SK-N-SH (cell line): ENCODE data around the gene GRIK3. TPM values are rescaled to one million over a fixed set of nuclear protein-coding genes. Genes with fewer than 3 reads are reported as not detected.

Experiments
- CTCF ChIA-PET: fragments of 300-600, 350-600 bp; formaldehyde crosslinking; extraction: SDS; loops from one replicate; lab custom pipeline; 2021; lab: Yijun Ruan, JAX
- POLR2A ChIA-PET: fragments of 350-600 bp; sonication (Branson Sonifier 250); formaldehyde crosslinking; extraction: SDS; loops from one replicate; lab custom pipeline; 2020; ENCODE audit warnings: antibody characterized with exemption, inconsistent platforms; lab: Yijun Ruan, JAX
- DNase-seq: peaks from one replicate; pipeline ENCODE4 v3.0.0; 2012
- H2AFZ ChIP-seq: fragments of 200-600 bp; sonication (generic); 2 replicates; pipeline ENCODE4 v1.8.1; 2016; ENCODE audit warnings: antibody characterized with exemption, mild to moderate bottlenecking, low read depth
- H3F3A ChIP-seq: fragments of 200-600 bp; sonication (generic); replicated peaks from 2 replicates; pipeline ENCODE3; 2016; ENCODE audit warnings: antibody characterized with exemption, mild to moderate bottlenecking; ENCODE audit not compliant: insufficient read depth
- H3K27ac ChIP-seq, 2 experiments: fragments of 200-500 bp in 1 of 2; fragments of 200-600 bp in 1 of 2; sonication (Bioruptor generic) in 1 of 2; sonication (generic), shearing (Covaris generic) in 1 of 2; 2 replicates each; pipeline versions ENCODE4 v1.5.1 to v1.6.1; 2014 to 2016; ENCODE audit warnings: low read depth in 2 of 2, inconsistent platforms in 1 of 2, low read length in 1 of 2, mild to moderate bottlenecking in 1 of 2, mixed read lengths in 1 of 2
- H3K27me3 ChIP-seq: fragments of 200-600 bp; sonication (generic), shearing (Covaris generic); 2 replicates; pipeline ENCODE4 v1.6.1; 2016; ENCODE audit warnings: mixed run types; ENCODE audit not compliant: insufficient read depth
- H3K36me3 ChIP-seq, 2 experiments: fragments of 200-500 bp in 1 of 2; fragments of 200-600 bp in 1 of 2; sonication (Bioruptor generic) in 1 of 2; sonication (generic) in 1 of 2; replicated peaks in 1 of 2; 2 replicates each; pipeline versions ENCODE3 to v1.5.1; 2014 to 2016; ENCODE audit warnings: low read length in 1 of 2, mild to moderate bottlenecking in 1 of 2; ENCODE audit not compliant: insufficient read depth in 2 of 2, control insufficient read depth in 1 of 2
- H3K4me1 ChIP-seq, 2 experiments: fragments of 200-500 bp in 1 of 2; fragments of 200-600 bp in 1 of 2; sonication (Bioruptor generic) in 1 of 2; sonication (generic), shearing (Covaris generic) in 1 of 2; 2 replicates each; pipeline versions ENCODE4 v1.5.1 to v1.6.1; 2014 to 2016; ENCODE audit warnings: low read depth in 1 of 2, low read length in 1 of 2, mixed run types in 1 of 2; ENCODE audit not compliant: insufficient read depth in 2 of 2, control insufficient read depth in 1 of 2
- H3K4me2 ChIP-seq: fragments of 200-600 bp; sonication (generic), shearing (Covaris generic); 2 replicates; pipeline ENCODE4 v1.6.1; 2017; ENCODE audit warnings: mixed run types
- H3K4me3 ChIP-seq, 2 experiments: fragments of 200-500 bp in 1 of 2; fragments of 200-600 bp in 1 of 2; sonication (Bioruptor generic) in 1 of 2; sonication (generic), shearing (Covaris generic) in 1 of 2; 2 replicates each; pipeline versions ENCODE4 v1.5.1 to v1.8.1; 2014 to 2016; ENCODE audit warnings: low read depth in 2 of 2, inconsistent platforms in 1 of 2, low read length in 1 of 2, mild to moderate bottlenecking in 1 of 2, mixed read lengths in 1 of 2, moderate library complexity in 1 of 2
- H3K79me2 ChIP-seq: fragments of 200-600 bp; sonication (generic); 2 replicates; pipeline ENCODE4 v1.8.1; 2017; ENCODE audit warnings: mild to moderate bottlenecking; ENCODE audit not compliant: insufficient read depth
- H3K9ac ChIP-seq: fragments of 200-600 bp; sonication (generic); 2 replicates; pipeline ENCODE4 v1.6.1; 2017; ENCODE audit warnings: mixed run types
- H3K9me2 ChIP-seq: fragments of 200-600 bp; sonication (generic); 2 replicates; pipeline ENCODE4 v1.6.1; 2017; ENCODE audit warnings: mixed run types
- H3K9me3 ChIP-seq: fragments of 200-600 bp; sonication (generic); 2 replicates; pipeline ENCODE4 v1.6.1; 2017; ENCODE audit warnings: mixed run types, mild to moderate bottlenecking, moderate library complexity
- H4K20me1 ChIP-seq: fragments of 200-600 bp; sonication (generic); 2 replicates; pipeline ENCODE4 v1.6.1; 2017; ENCODE audit warnings: mild to moderate bottlenecking, mixed run types; ENCODE audit not compliant: insufficient read depth
- FOSL2 ChIP-seq: IDR thresholded peaks from 2 replicates; pipeline ENCODE4 v1.4.0; 2012; ENCODE audit warnings: low read depth, mild to moderate bottlenecking, moderate library complexity, borderline replicate concordance
- FOXJ3 ChIP-seq: sonication (generic); formaldehyde crosslinking; IDR thresholded peaks from 2 replicates; pipeline ENCODE4 v1.5.1; 2020; ENCODE audit warnings: mild to moderate bottlenecking, missing genetic modification reagents
- FOXM1 ChIP-seq: IDR thresholded peaks from 2 replicates; pipeline ENCODE4 v1.4.0; 2012; ENCODE audit warnings: low read depth, mild to moderate bottlenecking
- GATA2 ChIP-seq: sonication (generic); formaldehyde crosslinking; IDR thresholded peaks from 2 replicates; pipeline ENCODE4 v1.5.0; 2020; ENCODE audit warnings: mild to moderate bottlenecking, missing genetic modification reagents
- MEF2A ChIP-seq: IDR thresholded peaks from 2 replicates; pipeline ENCODE4 v1.4.0; 2012; ENCODE audit warnings: low read depth, borderline replicate concordance
- MXI1 ChIP-seq: IDR thresholded peaks from 2 replicates; pipeline ENCODE4 v1.6.1; 2012; ENCODE audit warnings: mild to moderate bottlenecking, low read depth, low read length, improper control_type of control experiment
- NFIC ChIP-seq: IDR thresholded peaks from 2 replicates; pipeline ENCODE4 v1.4.0; 2012; ENCODE audit warnings: borderline replicate concordance
- NRF1 ChIP-seq: IDR thresholded peaks from 2 replicates; pipeline ENCODE4 v1.6.1; 2012; ENCODE audit warnings: low read depth, mild to moderate bottlenecking, low read length
- POLR2AphosphoS5 ChIP-seq: IDR thresholded peaks from 2 replicates; pipeline ENCODE4 v1.6.1; 2012; ENCODE audit warnings: low read depth, low read length
- RAD21 ChIP-seq: IDR thresholded peaks from 2 replicates; pipeline ENCODE4 v1.6.1; 2012; ENCODE audit warnings: mild to moderate bottlenecking, low read length
- RFX5 ChIP-seq: IDR thresholded peaks from 2 replicates; pipeline ENCODE4 v1.6.1; 2012; ENCODE audit warnings: mild to moderate bottlenecking, improper control_type of control experiment, low read length
- RXRA ChIP-seq: IDR thresholded peaks from 2 replicates; pipeline ENCODE4 v1.4.0; 2012; ENCODE audit warnings: low read depth, mild to moderate bottlenecking, borderline replicate concordance
- SIN3A ChIP-seq: IDR thresholded peaks from 2 replicates; pipeline ENCODE4 v1.6.1; 2012; ENCODE audit warnings: low read depth, mild to moderate bottlenecking, low read length, moderate library complexity, borderline replicate concordance
- TEAD4 ChIP-seq: IDR thresholded peaks from 2 replicates; pipeline ENCODE4 v1.4.0; 2012; ENCODE audit warnings: mild to moderate bottlenecking, borderline replicate concordance; ENCODE audit not compliant: insufficient read depth
- WGBS: methylation state at CpG from one replicate; pipeline ENCODE4 v1.1.6; 2017; ENCODE audit warnings: low lambda C conversion rate; 5-methylcytosine and 5-hydroxymethylcytosine counted together
- polyA plus RNA-seq, 3 experiments: library from polyadenylated mRNA; depleted of rRNA; stranded (reverse); fragments of >200 nt; gene quantifications; 2 replicates each; pipeline ENCODE4 v1.2.3, GENCODE V29; 2012
- TF ChIP-seq, protein P1 (sequence below): IDR thresholded peaks from 2 replicates; pipeline ENCODE4 v1.4.0; 2012; ENCODE audit warnings: low read depth, borderline replicate concordance
- TF ChIP-seq, protein P2 (sequence below): IDR thresholded peaks from 2 replicates; pipeline ENCODE4 v1.4.0; 2012; ENCODE audit warnings: low read depth, borderline replicate concordance
- TF ChIP-seq, protein P3 (sequence below): IDR thresholded peaks from 2 replicates; pipeline ENCODE4 v1.4.0; 2012; ENCODE audit warnings: low read depth
- TF ChIP-seq, protein P4 (sequence below): fragments of 150-350 bp; IDR thresholded peaks from 2 replicates; pipeline ENCODE4 v1.6.1; 2017; ENCODE audit warnings: antibody characterized with exemption, low read length, low read depth, borderline replicate concordance

The GRIK3 gene
- polyA plus RNA-seq, 1 of the 3 experiments (the other 2 are of a cell fraction): not detected

DNA sequence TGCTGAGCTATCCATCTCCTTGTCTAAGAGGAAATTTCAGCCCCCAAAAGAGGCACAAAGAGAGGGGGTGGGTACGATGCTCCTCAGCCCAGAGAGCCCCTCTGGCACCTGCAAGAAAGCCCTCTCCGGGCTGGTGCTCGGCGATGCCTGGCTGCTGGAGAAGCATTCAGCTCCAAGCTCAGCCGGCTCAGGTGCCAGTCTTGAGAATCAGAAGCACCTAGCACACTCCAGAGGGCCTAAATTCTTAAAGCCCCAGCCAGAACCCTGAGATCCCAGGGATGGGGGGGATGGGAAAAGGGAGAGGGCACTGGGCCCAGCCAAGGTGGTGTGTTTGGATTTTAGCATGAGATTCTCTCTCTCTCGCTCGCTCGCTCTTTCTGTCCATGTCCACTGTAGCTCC, 2.9 kb downstream of the GRIK3 start:
- no peaks in the 10 kb centered on the region for H3F3A ChIP-seq

More for the DNA sequence above, 2.9 kb downstream of the GRIK3 start:
- 42% methylated on average over 8 of the region's 8 CpGs for WGBS
- POLR2A ChIA-PET: interaction anchor here (0.6 kb wide), 1 partner anchor 224 kb away, joined by 3 read pairs; no protein-coding TSS in a partner anchor
- Histone ChIP-seq H3K9ac (no peak overlapping the region), H4K20me1 (no peaks in the 10 kb centered on the region), H3K4me1 (peaks cover 0 to 4% of the 10 kb centered on the region in 2 experiments; a peak in 1 of 4 replicates), H3K27me3 (0 out of 2 replicates have a peak, but pooled peaks cover 5% of the 10 kb centered on the region), H3K9me2 (no peaks in the 10 kb centered on the region), H2AFZ (no peak overlapping the region), H3K27ac (no peak overlapping the region), H3K79me2 (no peaks in the 10 kb centered on the region), H3K9me3 (no peaks in the 10 kb centered on the region), H3K4me2 (no peak overlapping the region), H3K36me3 (no peaks in the 10 kb centered on the region), H3K4me3 (no peak overlapping the region)
- DNase-seq: no peak
- no peak for TF ChIP-seq GATA2 (CRISPR knock-in tag)
- TF ChIP-seq POLR2AphosphoS5: no peak
- no peak for TF ChIP-seq MXI1
- TF ChIP-seq RXRA: no peak
- no peak for TF ChIP-seq FOSL2
- no peak for TF ChIP-seq SIN3A
- no peak for TF ChIP-seq FOXM1
- TF ChIP-seq NRF1: no peak
- TF ChIP-seq NFIC: no peak
- no peak for TF ChIP-seq FOXJ3 (CRISPR knock-in tag)
- TF ChIP-seq, protein P1, sequence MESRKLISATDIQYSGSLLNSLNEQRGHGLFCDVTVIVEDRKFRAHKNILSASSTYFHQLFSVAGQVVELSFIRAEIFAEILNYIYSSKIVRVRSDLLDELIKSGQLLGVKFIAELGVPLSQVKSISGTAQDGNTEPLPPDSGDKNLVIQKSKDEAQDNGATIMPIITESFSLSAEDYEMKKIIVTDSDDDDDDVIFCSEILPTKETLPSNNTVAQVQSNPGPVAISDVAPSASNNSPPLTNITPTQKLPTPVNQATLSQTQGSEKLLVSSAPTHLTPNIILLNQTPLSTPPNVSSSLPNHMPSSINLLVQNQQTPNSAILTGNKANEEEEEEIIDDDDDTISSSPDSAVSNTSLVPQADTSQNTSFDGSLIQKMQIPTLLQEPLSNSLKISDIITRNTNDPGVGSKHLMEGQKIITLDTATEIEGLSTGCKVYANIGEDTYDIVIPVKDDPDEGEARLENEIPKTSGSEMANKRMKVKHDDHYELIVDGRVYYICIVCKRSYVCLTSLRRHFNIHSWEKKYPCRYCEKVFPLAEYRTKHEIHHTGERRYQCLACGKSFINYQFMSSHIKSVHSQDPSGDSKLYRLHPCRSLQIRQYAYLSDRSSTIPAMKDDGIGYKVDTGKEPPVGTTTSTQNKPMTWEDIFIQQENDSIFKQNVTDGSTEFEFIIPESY: no peak
- TF ChIP-seq, protein P2, sequence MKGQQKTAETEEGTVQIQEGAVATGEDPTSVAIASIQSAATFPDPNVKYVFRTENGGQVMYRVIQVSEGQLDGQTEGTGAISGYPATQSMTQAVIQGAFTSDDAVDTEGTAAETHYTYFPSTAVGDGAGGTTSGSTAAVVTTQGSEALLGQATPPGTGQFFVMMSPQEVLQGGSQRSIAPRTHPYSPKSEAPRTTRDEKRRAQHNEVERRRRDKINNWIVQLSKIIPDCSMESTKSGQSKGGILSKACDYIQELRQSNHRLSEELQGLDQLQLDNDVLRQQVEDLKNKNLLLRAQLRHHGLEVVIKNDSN: no peak
- TF ChIP-seq, protein P3, sequence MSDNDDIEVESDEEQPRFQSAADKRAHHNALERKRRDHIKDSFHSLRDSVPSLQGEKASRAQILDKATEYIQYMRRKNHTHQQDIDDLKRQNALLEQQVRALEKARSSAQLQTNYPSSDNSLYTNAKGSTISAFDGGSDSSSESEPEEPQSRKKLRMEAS: no peak
- TF ChIP-seq RFX5: no peak
- TF ChIP-seq MEF2A: no peak
- TF ChIP-seq TEAD4: no peak
- TF ChIP-seq, protein P4, sequence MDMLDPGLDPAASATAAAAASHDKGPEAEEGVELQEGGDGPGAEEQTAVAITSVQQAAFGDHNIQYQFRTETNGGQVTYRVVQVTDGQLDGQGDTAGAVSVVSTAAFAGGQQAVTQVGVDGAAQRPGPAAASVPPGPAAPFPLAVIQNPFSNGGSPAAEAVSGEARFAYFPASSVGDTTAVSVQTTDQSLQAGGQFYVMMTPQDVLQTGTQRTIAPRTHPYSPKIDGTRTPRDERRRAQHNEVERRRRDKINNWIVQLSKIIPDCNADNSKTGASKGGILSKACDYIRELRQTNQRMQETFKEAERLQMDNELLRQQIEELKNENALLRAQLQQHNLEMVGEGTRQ: no peak
- TF ChIP-seq RAD21: no peak
- CTCF ChIA-PET: interaction anchor here (1.4 to 2.7 kb wide), 3 partner anchors 403 to 515 kb away, joined by 3 to 6 read pairs (median 3); no protein-coding TSS in a partner anchor
